GM18873 (cell line): ENCODE results near the gene CLN6.
"Not testable (repeated sequence)": the region's sequence is repeated elsewhere in the genome, so short reads cannot be mapped to it uniquely, and the experiment has no call there.

Experiments used
- ATAC-seq: cut with Tn5 transposase; IDR thresholded peaks from one replicate; pipeline ENCODE4 v1.9.1; 2021; ENCODE audit warnings: mild to moderate bottlenecking, moderate library complexity, moderate number of reproducible peaks; ENCODE audit not compliant: unreplicated experiment, low FRiP score

The CLN6 gene

DNA sequence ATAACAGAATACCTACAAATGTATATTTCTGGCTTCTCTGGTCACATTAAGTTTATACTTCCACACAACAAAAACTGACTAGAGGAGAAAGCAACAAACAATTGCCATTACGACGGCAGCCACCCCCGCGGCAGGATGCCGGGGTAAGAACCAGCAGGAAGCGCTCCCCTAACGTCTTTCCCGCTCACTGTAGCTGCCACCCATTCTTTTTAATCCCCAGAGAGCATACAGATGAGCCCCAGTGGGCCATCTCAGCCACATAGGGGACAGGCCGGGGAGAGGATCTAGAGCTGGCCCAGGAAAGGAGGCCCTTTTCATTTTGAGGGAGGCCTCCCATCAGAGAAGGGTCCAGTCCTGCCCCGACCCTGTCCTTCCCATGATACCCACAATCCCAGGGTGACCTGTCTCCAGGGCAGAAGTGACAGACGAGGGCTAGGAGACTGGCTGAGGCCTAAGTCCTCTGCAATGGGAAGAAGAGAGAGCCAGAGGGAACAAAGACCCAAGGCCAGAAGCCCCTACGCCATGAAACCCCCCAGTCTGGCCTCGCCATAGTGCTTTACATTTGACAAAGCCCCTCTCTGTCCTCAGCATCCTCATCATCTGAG is 20.8 kb downstream of the CLN6 start:
- no peak for ATAC-seq

DNA sequence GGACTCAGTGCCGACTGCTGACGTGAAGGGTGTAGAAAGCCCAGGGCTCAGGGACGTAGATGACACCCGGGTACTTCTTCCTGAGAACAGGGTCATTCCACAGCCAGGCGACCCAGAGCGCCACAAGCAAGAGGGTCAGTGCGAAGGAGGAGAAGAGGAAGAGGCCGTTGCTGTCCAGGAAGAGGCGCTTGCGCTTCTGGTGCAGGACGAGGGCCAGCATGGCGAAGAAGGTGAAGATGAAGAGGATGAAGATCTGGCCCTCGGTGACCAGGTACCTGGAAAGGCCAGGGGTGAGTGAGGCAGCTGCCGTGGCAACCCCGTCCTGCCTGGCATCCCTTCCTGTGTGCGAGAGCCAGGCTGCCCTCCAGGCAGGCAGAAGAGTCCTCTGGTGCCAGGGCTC is 21.4 kb downstream of the CLN6 start:
- ATAC-seq, result no peak

DNA sequence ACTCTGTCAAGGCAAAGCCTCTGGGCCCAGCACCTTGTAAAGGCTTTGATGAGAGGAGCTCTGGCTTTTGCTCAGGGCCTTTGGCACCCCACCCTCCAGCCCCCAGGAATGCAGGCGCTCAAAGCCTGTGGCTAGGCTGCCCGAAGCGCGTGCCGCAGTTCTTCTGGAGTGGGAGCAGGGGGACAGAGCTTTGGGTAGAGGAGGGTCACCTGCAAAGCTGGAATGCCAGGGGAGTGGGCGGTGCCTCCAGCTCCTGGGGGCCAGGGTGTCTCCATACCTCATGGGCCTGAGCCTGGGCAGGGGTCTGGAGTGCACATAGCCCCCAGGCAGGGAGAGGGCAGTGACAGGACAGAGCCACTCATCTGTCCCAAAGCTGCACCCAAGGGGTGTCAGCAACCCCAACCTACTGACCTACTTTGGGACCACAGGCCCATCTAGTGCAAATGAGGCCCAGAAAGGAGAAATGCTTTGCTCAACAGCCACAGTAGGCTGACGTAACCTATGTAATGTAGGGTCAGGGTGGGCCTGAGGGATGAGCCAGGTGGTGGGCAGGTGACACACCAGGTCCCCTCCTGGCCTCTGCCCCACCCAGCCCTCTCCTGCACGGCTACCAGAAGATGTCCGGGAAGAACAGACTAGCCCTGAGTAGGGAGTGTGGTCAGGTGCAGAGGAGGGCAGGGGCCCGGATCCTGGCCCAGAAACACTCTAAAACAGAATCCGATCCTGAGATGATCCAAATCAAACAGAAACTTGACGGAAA is 22.2 kb downstream of the CLN6 start:
- ATAC-seq, result no peak

DNA sequence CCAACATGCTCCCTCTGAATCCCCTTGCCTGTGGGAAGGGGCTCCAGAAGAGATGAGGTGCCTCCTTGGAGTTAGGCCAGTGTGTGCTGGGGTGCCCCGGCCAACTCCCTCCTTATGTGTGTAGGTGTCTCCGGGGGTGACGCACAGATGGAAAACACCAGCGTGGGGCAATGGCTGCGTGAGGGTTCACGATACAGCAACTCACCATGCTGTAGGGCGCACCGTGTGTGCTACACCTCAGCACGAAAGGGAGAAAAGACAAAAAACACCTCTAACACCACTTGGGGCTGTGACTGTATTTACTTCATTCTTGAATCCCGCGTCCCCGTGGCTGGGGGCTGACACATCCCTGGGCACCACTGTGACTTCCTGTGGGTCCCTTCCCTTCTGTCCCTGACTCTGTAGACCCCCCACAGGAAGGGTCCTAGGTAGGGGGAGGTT is 22.8 kb downstream of the CLN6 start:
- no peak for ATAC-seq

DNA sequence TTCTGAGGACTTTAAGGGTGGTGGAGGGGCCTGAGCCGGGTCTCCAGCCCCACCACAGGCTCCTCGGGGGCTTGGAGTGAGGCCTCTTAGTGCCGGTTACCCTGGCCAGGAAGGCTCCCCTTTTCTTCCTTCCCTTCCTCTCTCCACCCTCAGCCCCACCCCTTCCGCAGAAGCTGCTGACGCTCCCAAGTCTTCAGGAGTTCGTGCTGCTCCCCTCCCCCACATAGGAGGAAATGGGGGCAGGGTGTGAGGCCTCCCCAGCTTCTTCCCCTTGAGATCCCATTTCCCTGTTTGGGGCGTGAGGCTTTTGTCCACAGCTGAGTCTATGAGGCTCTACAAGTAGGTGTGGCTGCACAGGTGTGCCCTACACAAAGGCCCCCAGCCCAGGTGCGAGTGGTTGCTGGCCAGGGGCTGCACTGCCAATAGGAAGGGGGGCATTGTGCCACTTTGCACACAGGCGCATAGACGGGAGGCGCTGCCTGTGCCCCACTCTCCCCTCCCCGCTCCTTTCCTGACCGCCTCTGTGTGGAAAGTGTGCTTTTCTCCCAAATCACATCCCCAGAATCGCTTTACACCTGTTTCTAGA is 23.5 kb downstream of the CLN6 start:
- ATAC-seq, result no peak

DNA sequence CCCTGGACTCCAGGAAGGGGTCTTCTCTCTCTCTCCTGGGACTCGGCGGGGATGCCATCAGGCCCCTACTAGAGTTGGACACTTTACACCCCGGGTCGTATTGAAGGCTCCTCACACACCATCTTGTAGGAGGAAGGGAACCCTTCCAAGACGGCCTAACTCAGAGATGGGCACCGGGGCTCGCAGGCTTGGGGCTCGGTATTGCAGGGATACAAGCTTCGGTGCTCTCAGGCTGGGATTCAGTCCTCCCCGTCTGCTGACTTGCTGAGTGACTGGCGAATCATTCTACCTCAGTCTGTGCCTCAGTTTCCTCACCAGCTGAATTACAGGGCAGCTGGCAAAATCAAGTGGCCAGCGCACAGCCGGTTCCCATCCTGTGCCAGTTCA is 24.0 kb downstream of the CLN6 start:
- no peak for ATAC-seq

DNA sequence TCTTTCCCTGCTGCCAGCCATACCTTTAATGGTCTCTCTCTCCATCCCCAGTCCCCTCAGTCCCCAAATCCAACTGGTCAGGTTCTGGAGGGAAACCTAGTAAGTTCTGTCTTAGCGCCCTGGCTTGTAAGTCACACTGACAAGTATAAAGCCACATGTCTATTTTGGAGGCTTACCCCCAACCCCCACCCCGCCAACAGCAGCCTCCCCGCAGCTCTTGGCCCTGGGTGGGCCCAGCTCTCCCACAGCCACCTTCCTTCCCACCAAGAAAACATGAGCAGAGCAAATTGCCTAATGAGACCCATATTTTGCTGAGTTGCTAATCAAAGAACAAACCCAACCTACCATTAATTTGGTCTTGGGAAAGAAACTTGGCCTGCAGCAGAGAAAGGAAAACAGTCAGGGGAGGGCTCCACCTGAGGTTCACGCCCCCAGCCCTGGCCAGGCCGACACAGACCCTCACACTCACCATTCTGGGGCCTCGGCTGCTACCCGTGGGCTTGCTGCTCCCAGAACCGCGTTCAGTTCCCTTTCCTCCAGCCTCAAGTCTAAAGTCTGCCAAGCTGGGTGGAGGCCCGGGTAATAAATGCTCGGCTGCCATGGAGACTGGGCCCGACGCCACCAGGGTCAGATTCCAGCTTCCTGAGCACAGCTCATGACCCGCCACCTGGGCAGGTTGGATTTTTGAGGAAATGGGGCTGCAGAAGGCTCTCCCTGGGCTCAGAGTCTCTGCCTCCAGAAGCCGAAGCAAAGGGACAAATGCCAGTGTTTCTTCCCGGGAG is 24.6 kb downstream of the CLN6 start, which contains the start of gene CALML4:
Gene CALML4 (minus strand): TSS at position 557 of the 782 bp plus-strand sequence. CDS start 85 bp downstream, at position 472.
- no peak for ATAC-seq

DNA sequence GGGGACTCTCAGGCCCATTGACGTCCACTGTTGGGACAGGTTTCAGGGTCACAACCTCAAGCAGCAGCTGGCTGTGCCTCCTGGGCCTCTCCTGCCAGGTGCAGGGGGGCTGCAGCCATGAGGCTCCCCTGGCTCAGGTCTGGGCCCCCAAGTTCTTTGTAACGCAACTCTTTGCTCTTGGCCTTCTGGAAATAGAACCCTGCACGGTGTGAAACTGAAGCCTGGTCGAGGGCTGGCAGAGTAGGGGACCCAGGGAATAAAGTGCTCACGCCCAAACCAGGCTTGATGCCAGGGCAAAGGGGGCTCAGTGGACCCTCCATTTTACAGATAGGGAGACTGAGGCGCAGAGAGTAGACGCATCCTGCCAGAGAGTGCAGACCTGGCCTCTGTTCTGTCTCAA is 25.2 kb downstream of the CLN6 start:
- ATAC-seq, result no peak

DNA sequence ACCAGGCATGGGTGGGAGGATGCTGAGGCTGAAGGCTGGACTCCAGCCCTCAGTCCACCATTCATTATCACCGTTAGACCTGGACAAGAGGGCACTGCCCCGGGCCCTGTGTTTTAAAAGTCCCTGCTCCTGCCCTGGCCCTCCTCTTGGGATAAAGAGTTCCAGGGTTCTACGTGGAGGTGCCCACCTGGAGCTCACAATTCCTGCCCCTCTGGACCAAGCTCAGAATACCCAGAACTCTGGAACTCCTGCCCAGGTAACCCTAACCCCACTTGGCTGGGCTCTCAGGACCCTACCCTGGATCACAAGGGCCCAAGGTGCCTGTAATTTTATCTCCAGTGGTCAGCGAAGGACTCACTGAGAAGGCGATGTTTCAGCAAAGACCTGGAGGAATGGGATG is 25.6 kb downstream of the CLN6 start:
- ATAC-seq, result no peak

DNA sequence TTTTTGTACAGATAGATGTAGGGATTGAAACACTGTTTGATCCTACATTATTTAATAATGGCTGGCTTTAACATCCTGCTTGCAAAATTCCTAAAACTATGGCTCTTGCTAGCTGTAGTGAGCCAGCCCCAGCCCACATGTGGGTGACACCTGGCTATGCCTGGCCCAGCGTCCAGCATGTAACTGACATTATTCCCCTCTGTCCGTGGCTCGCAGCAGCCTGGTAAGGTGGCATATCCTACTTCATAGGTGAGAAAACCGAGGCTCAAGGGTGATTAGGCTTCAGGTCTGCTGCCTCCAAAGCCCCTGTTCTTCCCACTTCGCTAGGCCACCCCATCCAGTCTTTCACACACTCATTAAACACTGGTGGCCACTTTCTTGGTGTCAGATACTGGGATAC is 26.0 kb downstream of the CLN6 start:
- ATAC-seq, result no peak

DNA sequence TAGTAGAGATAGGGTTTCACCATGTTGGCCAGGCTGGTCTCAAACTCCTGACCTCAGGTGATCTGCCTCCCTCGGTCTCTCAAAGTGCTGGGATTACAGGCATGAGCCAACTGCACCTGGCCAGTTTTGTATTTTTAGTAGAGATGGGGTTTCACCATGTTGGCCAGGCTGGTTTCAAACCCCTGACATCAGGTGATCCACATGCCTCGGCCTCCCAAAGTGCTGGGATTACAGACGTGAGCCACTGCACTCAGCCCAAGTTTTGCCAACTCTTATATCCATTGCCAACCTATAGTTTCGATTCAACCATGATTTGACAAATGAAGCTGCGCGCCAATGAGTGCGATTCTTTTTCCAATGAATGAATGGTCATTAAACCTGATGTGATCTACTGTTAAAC is 26.5 kb downstream of the CLN6 start:
- not testable (repeated sequence) for ATAC-seq

DNA sequence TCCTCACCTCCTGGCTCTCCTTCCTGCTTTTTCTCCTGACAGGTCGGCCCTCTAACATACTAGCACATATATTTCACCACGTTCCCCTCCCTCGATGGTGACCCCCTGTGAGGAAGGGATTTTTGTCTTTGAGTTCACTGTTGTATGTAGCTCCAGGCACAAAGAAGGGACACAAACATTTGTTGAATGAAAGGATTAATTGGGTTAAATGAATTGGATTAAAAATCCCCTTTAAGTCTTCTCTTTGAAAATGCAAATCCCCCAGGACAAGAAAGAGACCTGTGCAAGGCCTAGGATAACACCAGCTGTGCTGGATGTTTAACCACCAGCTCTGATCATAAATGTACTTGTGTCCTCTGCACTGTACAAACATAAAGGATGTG is 27.7 kb downstream of the CLN6 start:
- ATAC-seq, result no peak

DNA sequence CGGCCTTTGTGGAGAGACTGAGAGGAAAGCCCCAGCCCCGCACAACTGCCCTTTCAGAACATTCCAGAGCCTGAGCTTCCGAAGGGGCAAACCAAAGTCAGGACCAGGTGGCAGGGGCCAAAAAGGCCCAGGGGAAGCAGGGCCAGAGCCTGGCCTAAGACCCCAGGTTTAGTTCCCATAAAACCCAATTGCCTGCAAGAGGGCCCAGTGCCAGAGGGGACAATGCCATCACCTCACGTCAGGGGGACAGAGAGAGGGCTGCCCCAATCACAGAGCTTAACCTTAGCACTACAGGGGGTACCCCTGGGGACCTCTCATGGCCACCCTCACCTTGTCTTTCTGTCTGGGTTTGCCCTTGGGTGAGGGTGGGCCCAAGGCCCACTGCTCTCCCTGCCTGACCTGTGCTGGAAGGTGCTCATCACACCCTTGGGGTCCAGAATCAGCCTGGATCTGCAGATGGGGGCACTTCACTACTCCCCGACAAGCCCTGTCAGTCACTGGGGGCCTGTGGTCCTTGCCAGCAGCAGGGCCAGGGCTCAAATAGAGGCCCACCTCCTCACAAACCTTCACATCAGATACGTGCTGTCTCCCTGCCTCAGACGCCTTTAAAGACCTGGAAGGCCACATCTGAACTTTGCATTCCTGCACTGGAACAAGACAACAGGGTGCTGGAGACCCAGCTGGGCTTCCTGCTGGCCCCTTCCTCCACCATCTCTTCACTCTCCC is 28.2 kb downstream of the CLN6 start:
- no peak for ATAC-seq

DNA sequence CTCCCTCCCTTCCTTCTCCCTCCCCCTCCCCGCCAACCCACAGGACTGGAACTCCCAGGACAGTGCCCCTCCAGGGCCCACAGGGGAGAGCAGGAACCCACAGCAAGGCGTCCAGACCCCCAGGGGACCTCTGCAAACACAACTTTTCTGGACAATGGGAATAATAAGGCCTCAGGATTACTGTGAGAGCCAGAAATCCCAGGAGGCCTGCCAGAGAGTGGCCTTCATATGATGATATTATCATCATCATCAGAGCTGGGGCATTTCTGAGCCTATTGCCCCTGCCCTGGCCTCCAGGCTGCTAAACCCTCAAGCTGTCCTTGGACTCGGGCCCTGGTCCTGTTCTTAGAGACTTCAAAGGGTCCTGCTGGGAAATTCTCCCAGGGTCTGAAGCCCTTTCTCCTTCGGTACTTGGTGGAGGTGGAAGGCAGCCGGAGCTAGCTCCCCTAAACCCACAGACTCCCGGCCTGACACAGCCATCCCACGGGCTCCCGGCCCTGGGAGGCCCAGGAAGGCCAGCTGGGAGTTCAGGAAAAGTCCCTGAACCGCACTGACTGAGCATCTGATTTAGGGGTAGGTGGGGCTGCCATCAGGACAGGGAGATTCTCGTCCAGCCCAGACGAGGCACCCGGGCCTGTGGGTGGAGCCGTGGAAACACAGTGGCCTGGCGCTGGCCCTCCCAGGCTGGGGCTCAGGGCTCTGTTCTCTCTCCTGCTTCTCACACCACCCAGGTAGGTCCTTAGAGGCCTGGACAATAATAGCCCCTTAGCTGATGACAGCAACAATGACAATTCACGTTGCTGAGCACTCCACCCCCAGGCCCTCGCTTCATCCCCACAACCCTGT is 29.3 kb downstream of the CLN6 start:
- ATAC-seq, result no peak

DNA sequence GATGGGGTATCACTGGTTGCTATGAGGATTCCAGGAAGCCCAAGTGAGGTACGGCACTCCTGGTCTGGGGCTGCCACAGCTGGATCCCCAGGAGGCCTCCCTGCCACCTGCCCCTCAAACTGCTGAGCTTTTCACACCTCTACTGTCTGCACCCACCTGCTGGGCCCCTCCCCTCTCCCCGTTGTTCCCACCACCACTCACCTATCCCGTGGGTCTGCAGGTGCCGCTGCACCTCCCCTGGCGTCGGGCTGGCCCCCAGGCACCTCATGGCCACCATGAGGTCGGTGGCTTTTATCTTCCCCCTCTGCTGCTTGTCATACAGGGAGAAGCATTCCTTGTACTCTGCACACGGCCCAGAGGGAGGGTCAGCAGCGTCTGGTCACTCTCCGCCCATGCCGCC is 30.2 kb downstream of the CLN6 start:
- no peak for ATAC-seq

DNA sequence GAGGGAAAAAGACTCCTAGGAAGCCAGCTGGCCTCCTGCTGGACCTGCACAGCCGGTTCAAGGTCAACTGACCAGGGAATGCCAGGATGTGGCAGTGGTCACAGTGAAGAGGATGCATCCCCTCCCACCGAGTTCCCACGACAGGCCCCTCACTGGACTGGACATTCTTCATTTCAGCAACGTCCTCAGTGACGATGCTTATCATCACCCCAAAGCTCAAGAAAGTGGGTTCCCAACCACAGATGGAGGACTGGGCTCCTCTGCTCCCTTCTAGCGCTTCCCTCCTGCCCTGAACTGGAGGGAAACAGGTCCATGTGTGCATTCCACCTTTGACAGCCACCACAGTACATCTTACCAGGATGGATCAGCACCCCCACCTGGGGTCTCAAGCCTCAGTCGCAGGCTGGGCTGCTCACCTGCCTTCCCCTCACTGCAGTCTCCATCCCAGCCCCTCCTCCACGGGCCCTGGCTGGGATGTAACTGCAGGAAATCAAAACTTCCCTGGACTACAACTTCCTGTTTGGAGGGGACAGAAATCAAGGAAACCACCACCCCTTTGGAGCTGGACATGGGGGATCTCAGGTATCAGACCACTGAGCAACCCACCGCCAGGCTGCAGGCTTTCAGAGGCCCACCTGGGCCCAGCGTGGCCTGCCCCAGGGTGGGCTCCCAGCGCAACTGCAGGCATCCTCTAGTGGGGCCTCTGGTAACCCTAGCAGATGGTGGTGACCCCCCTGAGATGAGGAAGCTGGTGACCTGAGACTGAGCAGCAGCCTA is 31.7 kb downstream of the CLN6 start:
- ATAC-seq, result no peak

DNA sequence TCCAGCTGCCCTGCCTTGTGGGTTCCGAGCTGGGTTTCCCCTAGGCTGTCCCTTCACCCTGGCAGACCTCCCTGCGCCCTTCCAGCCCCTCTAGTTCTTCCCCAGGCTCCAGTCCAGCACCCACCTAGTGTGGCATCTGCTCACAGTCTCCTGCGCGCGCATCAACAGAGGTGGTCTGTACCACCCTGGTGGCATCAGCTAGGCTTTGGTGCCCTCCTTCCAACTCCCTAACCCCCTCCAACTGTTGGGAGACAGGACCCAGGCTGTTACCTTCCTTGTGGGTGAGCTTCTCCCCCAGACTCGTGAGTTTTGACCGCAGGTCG is 32.4 kb downstream of the CLN6 start:
- no peak for ATAC-seq

DNA sequence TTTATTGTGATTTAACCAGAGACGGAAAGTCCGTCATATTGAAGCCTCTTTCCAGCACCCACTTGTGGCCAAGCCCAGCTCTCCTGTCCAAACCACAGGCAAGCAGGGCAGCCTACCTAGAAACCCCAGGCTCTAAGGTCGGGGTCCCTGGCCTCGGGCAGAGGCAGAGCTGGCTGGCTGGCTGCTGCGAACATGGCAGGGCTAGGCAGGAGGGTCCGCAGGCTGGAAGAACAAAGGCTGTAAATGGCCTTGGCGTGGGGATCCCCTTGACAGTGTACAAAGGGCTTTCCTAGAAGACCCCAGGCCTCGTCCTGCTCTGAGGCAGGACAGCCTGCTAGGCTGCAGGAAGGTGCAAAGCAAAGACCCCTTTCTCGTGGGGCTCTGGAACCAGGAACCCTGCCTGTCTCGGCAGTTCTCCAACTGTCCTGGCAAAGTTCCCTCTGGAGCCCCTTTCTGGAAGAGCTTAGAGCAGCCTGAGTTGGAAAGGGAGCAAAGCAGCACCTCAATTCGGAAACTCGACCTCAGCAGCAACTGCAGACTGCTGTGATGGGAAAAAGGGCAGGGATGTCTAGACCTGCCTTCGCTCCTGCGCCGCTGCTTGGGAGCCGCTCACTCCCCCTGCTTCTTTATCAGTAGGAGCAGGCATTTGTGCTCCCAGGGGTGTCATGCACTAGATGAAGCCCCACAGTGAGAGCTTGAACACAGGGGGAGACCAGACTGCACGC is 32.9 kb downstream of the CLN6 start:
- no peak for ATAC-seq
